ENCODE data around the gene ROR2. TPM values are rescaled to one million over a fixed set of nuclear protein-coding genes. Genes with fewer than 3 reads are reported as not detected.

Gene ROR2
- total RNA-seq, 1 donor from 2014 or later = 0.74 TPM

DNA sequence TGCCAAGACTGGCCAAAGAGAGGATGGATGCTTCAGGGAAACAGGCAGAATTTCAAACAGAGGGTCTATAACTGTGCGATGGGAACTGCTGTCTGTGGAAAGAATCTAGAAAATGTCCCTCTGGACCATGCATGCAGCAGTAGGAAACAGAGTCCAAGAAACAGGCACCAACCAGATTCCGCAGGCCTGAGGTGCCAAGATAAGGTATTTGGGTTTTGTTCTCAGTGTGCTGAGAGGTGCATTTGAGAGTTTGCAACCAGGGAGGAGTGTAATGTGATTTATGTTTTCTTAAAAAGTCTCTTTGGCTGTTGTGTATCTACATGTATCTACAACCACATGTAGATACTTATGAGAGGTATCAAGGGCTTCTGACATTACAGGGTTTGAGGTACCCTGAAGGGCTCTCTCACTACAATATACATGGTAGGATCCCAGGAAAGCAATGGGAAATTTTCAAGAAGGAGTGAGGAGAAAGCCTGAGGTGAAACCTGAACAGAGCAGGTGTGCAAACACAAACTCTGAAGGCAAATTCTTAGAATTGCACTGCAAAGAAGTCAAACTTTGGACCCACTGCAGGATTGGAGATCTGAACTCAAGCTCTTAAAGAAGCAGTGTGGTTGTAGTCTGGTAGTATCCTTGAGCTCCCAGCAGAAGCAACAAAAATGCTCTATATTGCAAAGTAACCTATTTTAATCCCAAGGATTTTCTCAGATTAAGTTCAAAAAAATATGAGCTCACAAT is 343.6 kb downstream of the ROR2 start:
- Histone ChIP-seq H3K9me3 (replicated peaks) (no peaks in the 10 kb centered on the region), H3K4me3 (no peak overlapping the region), H3K4me1 (peaks cover 7% of the 10 kb centered on the region), H3K27me3 (ENCODE audit: low read depth) (no peaks in the 10 kb centered on the region), H3K36me3 (no peaks in the 10 kb centered on the region), H3K27ac (replicated peaks) (no peak overlapping the region)
- intact Hi-C loops (cut with micrococcal nuclease) = no loop called here
- DNase-seq = no peak
- no peak for TF ChIP-seq CTCF (IDR thresholded peaks at IDR 0.05; ENCODE audit: borderline replicate concordance)

DNA sequence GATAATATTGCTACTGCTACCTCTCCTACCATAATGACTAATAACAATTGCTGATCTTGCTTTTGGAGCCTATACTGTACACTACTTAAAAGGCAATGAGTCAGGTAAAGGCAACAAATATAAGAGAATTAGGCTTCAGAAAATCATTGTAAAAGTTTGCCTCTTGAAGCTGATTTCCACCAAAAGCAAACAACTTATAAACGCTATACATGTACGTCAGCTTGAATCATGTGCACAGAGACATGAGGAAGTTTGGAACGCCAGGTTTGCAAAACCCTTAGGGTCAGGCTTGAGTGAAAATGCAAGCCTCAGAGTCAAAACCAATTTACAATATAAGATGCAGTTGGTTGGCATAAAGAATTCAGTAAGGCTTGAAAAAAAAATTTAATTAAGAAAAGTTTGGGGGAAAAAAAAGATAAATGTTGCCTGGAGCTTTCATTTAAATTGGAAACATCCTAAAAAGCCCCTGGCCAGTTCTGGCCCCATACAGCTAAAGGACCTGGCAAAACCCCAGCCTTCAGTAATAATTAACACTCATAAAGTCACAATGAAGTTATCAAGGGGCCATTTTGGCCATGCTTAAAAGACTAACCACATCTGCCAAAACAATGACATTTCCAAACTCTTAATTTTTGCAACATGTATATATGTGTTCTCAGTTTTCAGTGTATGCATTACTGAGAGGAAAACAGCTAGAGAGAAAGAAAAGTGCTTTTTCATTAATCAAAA is 345.4 kb downstream of the ROR2 start:
- Histone ChIP-seq H3K36me3 (no peaks in the 10 kb centered on the region), H3K27me3 (ENCODE audit: low read depth) (no peaks in the 10 kb centered on the region), H3K4me1 (no peaks in the 10 kb centered on the region), H3K9me3 (replicated peaks) (no peaks in the 10 kb centered on the region), H3K4me3 (no peak overlapping the region), H3K27ac (replicated peaks) (no peak overlapping the region)
- TF ChIP-seq CTCF (IDR thresholded peaks at IDR 0.05; ENCODE audit: borderline replicate concordance) = no peak
- intact Hi-C loops (cut with micrococcal nuclease) = no loop called here
- DNase-seq = no peak

- Histone ChIP-seq H3K36me3 (no peaks in the 10 kb centered on the region), H3K27me3 (ENCODE audit: low read depth) (no peaks in the 10 kb centered on the region), H3K4me1 (no peaks in the 10 kb centered on the region), H3K4me3 (no peak overlapping the region), H3K27ac (replicated peaks) (no peak overlapping the region), H3K9me3 (replicated peaks) (no peaks in the 10 kb centered on the region)
- no peak for TF ChIP-seq CTCF (IDR thresholded peaks at IDR 0.05; ENCODE audit: borderline replicate concordance)
- intact Hi-C loops (cut with micrococcal nuclease) = no loop called here
- DNase-seq = no peak
Observed at GRCh38 chr9:91603932-91604331, 346.1 kb downstream of the ROR2 start.

DNA sequence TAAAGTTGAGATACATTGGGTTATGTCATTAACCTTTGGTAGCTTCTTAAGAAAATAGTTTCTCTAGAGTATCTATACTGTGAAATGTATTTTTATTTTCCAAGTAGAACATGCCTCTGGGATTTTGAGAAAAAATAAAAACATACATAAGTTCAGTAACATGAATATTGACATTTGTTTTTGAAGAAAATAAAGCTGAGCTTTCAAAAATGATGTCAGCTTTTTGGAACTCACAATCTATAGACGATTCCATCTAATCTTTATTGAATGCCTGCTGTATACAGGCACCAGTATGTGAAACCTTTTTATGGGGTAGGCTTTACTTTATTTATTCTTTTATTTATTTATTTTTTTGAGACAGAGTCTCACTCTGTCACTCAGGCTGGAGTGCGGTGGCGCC is 350.5 kb downstream of the ROR2 start:
- intact Hi-C loops (cut with micrococcal nuclease) = no loop called here
- Histone ChIP-seq H3K4me3 (no peak overlapping the region), H3K9me3 (replicated peaks) (no peaks in the 10 kb centered on the region), H3K4me1 (no peaks in the 10 kb centered on the region), H3K36me3 (no peaks in the 10 kb centered on the region), H3K27me3 (ENCODE audit: low read depth) (peaks cover 4% of the 10 kb centered on the region), H3K27ac (replicated peaks) (no peak overlapping the region)
- TF ChIP-seq CTCF (IDR thresholded peaks at IDR 0.05; ENCODE audit: borderline replicate concordance) = no peak
- no peak for DNase-seq

- Histone ChIP-seq H3K27ac (replicated peaks) (no peak overlapping the region), H3K36me3 (no peaks in the 10 kb centered on the region), H3K4me3 (no peak overlapping the region), H3K4me1 (no peaks in the 10 kb centered on the region), H3K9me3 (replicated peaks) (no peaks in the 10 kb centered on the region), H3K27me3 (ENCODE audit: low read depth) (no peaks in the 10 kb centered on the region)
- DNase-seq = no peak
- no peak for TF ChIP-seq CTCF (IDR thresholded peaks at IDR 0.05; ENCODE audit: borderline replicate concordance)
- intact Hi-C loops (cut with micrococcal nuclease) = no loop called here
Observed at GRCh38 chr9:91591627-91592026, 358.4 kb downstream of the ROR2 start.

Measured in left ventricle myocardium inferior (tissue), 1 donor.